Measurements from ENCODE around the gene SH3TC2.

The SH3TC2 gene

GRCh38 chr5:149038336-149039080 lies 24.4 kb downstream of the SH3TC2 start:
- ChIA-PET POLR2A (no interaction called here), CTCF (interaction anchor here (1.3 to 13.9 kb wide), 4 partner anchors 11 to 1089 kb away, joined by 3 to 386 read pairs (median 8); no protein-coding TSS in a partner anchor)
- no peak for DNase-seq (ENCODE audit: extremely low spot score)
- TF ChIP-seq, protein P1, sequence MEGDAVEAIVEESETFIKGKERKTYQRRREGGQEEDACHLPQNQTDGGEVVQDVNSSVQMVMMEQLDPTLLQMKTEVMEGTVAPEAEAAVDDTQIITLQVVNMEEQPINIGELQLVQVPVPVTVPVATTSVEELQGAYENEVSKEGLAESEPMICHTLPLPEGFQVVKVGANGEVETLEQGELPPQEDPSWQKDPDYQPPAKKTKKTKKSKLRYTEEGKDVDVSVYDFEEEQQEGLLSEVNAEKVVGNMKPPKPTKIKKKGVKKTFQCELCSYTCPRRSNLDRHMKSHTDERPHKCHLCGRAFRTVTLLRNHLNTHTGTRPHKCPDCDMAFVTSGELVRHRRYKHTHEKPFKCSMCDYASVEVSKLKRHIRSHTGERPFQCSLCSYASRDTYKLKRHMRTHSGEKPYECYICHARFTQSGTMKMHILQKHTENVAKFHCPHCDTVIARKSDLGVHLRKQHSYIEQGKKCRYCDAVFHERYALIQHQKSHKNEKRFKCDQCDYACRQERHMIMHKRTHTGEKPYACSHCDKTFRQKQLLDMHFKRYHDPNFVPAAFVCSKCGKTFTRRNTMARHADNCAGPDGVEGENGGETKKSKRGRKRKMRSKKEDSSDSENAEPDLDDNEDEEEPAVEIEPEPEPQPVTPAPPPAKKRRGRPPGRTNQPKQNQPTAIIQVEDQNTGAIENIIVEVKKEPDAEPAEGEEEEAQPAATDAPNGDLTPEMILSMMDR (IDR thresholded peaks at IDR 0.05; ENCODE audit: control extremely low read depth, extremely low read depth, low read depth, missing control alignments) = no peak

- ChIA-PET CTCF (interaction anchor here (1.3 to 13.9 kb wide), 3 partner anchors 11 to 1088 kb away, joined by 3 to 386 read pairs (median 12); no protein-coding TSS in a partner anchor), POLR2A (no interaction called here)
- TF ChIP-seq, protein P1 (IDR thresholded peaks at IDR 0.05; ENCODE audit: control extremely low read depth, extremely low read depth, low read depth, missing control alignments) = no peak
- DNase-seq (ENCODE audit: extremely low spot score) = no peak
Measured at GRCh38 chr5:149037817-149038216, 25.0 kb downstream of the SH3TC2 start.

GRCh38 chr5:149036970-149037369 lies 25.9 kb downstream of the SH3TC2 start:
- POLR2A ChIA-PET = no interaction called here
- CTCF ChIA-PET = interaction anchor here (1.1 to 13.9 kb wide), 11 partner anchors 9 to 1088 kb away, joined by 3 to 386 read pairs (median 12); no protein-coding TSS in a partner anchor
- TF ChIP-seq, protein P1 (IDR thresholded peaks at IDR 0.05; ENCODE audit: control extremely low read depth, extremely low read depth, low read depth, missing control alignments) = no peak
- DNase-seq (ENCODE audit: extremely low spot score) = no peak

DNA sequence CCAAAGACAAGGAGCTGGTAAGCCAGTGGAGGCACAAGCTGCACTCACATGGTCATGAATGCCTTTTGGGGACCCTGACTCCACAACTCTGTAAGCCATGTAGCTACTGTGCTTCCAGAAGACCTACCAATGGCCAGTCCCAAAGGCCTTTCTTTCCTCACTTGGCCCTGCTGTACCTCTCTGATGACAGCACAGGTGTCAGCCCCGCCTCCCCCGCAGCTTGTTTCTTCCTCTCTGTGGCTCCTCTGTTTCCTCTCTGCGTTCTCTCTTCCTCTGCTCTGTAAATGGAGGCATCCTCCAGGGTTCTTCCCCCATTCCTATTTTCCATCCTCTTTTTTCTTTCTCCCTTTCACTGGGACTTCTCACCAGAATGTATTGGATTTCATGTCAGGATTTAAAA lies 26.7 kb downstream of the SH3TC2 start:
- ChIA-PET CTCF (interaction anchor here (0.7 to 13.9 kb wide), 21 partner anchors 9 to 1110 kb away, joined by 3 to 386 read pairs (median 4); no protein-coding TSS in a partner anchor), POLR2A (no interaction called here)
- DNase-seq (ENCODE audit: extremely low spot score) = no peak

GRCh38 chr5:149035372-149035790 lies 27.5 kb downstream of the SH3TC2 start:
- POLR2A ChIA-PET = no interaction called here
- TF ChIP-seq, protein P1 (IDR thresholded peaks at IDR 0.05; ENCODE audit: control extremely low read depth, extremely low read depth, low read depth, missing control alignments) = peak; percentile 85
- peak; percentile 54 for DNase-seq (ENCODE audit: extremely low spot score)
- CTCF ChIA-PET = interaction anchor here (0.6 to 13.9 kb wide), 40 partner anchors 8 to 1109 kb away, joined by 3 to 386 read pairs (median 4); partner anchors contain the start of gene SH3TC2

More for the DNA sequence above, 26.7 kb downstream of the SH3TC2 start:
- TF ChIP-seq, protein P1 (IDR thresholded peaks at IDR 0.05; ENCODE audit: control extremely low read depth, extremely low read depth, low read depth, missing control alignments) = no peak

- no peak for DNase-seq (ENCODE audit: extremely low spot score)
- POLR2A ChIA-PET = no interaction called here
- CTCF ChIA-PET = interaction anchor here (1.5 to 13.9 kb wide), 2 partner anchors 73 to 295 kb away, joined by 4 to 386 read pairs; no protein-coding TSS in a partner anchor
- TF ChIP-seq, protein P1 (IDR thresholded peaks at IDR 0.05; ENCODE audit: control extremely low read depth, extremely low read depth, low read depth, missing control alignments) = no peak
Measured at GRCh38 chr5:149030838-149031397, 31.9 kb downstream of the SH3TC2 start.

Data from GM10248 (cell line).